GM12878 (cell line): ENCODE results near the gene GNG13. TPM values are rescaled to one million over a fixed set of nuclear protein-coding genes. Genes with fewer than 3 reads are reported as not detected.

Source experiments
- ATAC-seq: fragments of 200-7000 bp; cut with Tn5 transposase; 3 replicates; pipeline ENCODE4 v1.9.1; 2020; ENCODE audit warnings: mild to moderate bottlenecking, moderate library complexity
- BruUV-seq: library from RNA; stranded (reverse); fragments of 400-500 nt; replicated peaks from 2 replicates; lab custom pipeline; 2021; lab: Mats Ljungman, UMichigan
- CTCF ChIA-PET: fragments of 300-600 bp; sonication (Branson Sonifier 250); formaldehyde crosslinking; extraction: SDS; loops from one replicate; lab custom pipeline; 2021; ENCODE audit warnings: inconsistent platforms; lab: Yijun Ruan, JAX
- POLR2A ChIA-PET: fragments of 350-600 bp; formaldehyde crosslinking; extraction: SDS; loops from one replicate; lab custom pipeline; 2021; ENCODE audit warnings: inconsistent platforms; lab: Charles Lee
- RAD21 ChIA-PET: fragments of 300-600 bp; sonication (Branson Sonifier 250); formaldehyde crosslinking; loops from one replicate; lab custom pipeline; 2023; ENCODE audit warnings: antibody characterized with exemption; ENCODE audit not compliant: unreplicated experiment; lab: Charles Lee
- SMC1A ChIA-PET: fragments of 300-600 bp; sonication (Branson Sonifier 250); formaldehyde crosslinking; loops from one replicate; lab custom pipeline; 2023; ENCODE audit not compliant: unreplicated experiment, uncharacterized antibody; lab: Charles Lee
- DNase-seq: peaks from one replicate; pipeline ENCODE4 v3.0.0-alpha.2; 2011; ENCODE audit warnings: low read depth, low spot score
- FAIRE-seq: peaks from 3 replicates; lab custom pipeline; 2011; peaks lifted over from hg19 to GRCh38; lab: Jason Lieb, UNC
- H2AFZ ChIP-seq: 2 replicates; pipeline ENCODE4 v1.6.0; 2011; ENCODE audit warnings: low read depth, low read length, control low read depth; ENCODE audit not compliant: control insufficient read depth
- H3K27ac ChIP-seq: 2 replicates; pipeline ENCODE4 v1.5.1; 2011; ENCODE audit warnings: control low read depth; ENCODE audit not compliant: control insufficient read depth, insufficient read depth
- H3K27me3 ChIP-seq, 2 experiments: replicated peaks in 1 of 2; 2 replicates each; pipeline versions ENCODE4 v1.6.0 to v1.6.1; 2011; ENCODE audit warnings: low read length in 1 of 2; ENCODE audit not compliant: control insufficient read depth in 2 of 2, insufficient read depth in 2 of 2
- H3K36me3 ChIP-seq, 2 experiments: 2 replicates each; pipeline ENCODE4 v1.5.1; 2011; ENCODE audit warnings: low read length in 1 of 2; ENCODE audit not compliant: control insufficient read depth in 2 of 2, insufficient read depth in 2 of 2
- H3K4me1 ChIP-seq: 2 replicates; pipeline ENCODE4 v1.6.1; 2011; ENCODE audit warnings: mild to moderate bottlenecking, low read length, moderate library complexity, mixed read lengths; ENCODE audit not compliant: control insufficient read depth, insufficient read depth
- H3K4me2 ChIP-seq: 2 replicates; pipeline ENCODE4 v1.6.0; 2011; ENCODE audit warnings: control low read depth; ENCODE audit not compliant: control insufficient read depth, insufficient read depth
- H3K4me3 ChIP-seq: fragments of 200-600 bp; sonication (generic); 2 replicates; pipeline ENCODE4 v1.5.1; 2016
- H3K79me2 ChIP-seq: 2 replicates; pipeline ENCODE4 v1.6.0; 2011; ENCODE audit warnings: low read length; ENCODE audit not compliant: control insufficient read depth, insufficient read depth
- H3K9ac ChIP-seq: 2 replicates; pipeline ENCODE4 v1.8.0; 2011; ENCODE audit warnings: low read length, control low read depth, mixed read lengths; ENCODE audit not compliant: control insufficient read depth, insufficient read depth
- H3K9me3 ChIP-seq: replicated peaks from 3 replicates; pipeline ENCODE4 v1.5.1; 2011; ENCODE audit warnings: mild to moderate bottlenecking, low read length; ENCODE audit not compliant: control insufficient read depth, insufficient read depth
- H4K20me1 ChIP-seq: 2 replicates; pipeline ENCODE4 v1.6.0; 2011; ENCODE audit not compliant: control insufficient read depth, insufficient read depth
- ATF7 ChIP-seq: fragments of 450-650 bp; IDR thresholded peaks from 2 replicates; pipeline ENCODE4 v1.6.1; 2016; ENCODE audit warnings: low read depth, mild to moderate bottlenecking
- CEBPB ChIP-seq, 2 experiments: fragments of 150-350 bp in 1 of 2; IDR thresholded peaks; 2 replicates each; pipeline ENCODE4 v1.6.1; 2012 to 2014; ENCODE audit warnings: low read depth in 2 of 2, low read length in 2 of 2, borderline replicate concordance in 1 of 2, inconsistent platforms in 1 of 2
- ELK1 ChIP-seq: IDR thresholded peaks from 2 replicates; pipeline ENCODE4 v1.6.1; 2012; ENCODE audit warnings: low read depth, low read length, improper control_type of control experiment
- ESRRA ChIP-seq: IDR thresholded peaks from 2 replicates; pipeline ENCODE4 v1.6.1; 2012; ENCODE audit warnings: mild to moderate bottlenecking, low read length, improper control_type of control experiment
- EZH2 ChIP-seq: IDR thresholded peaks from 2 replicates; pipeline ENCODE4 v1.6.1; 2012; ENCODE audit warnings: low read depth, mild to moderate bottlenecking, control low read depth, inconsistent platforms, low read length, borderline replicate concordance; ENCODE audit not compliant: control insufficient read depth
- HCFC1 ChIP-seq: fragments of 150-350 bp; IDR thresholded peaks from 2 replicates; pipeline ENCODE4 v1.6.1; 2014; ENCODE audit warnings: low read length
- IRF4 ChIP-seq: IDR thresholded peaks from 2 replicates; pipeline ENCODE4 v1.6.1; 2011; ENCODE audit warnings: low read depth, low read length
- JUND ChIP-seq: IDR thresholded peaks from 2 replicates; pipeline ENCODE4 v1.6.1; 2012; ENCODE audit warnings: low read depth, mild to moderate bottlenecking, low read length, improper control_type of control experiment, moderate library complexity
- KAT2A ChIP-seq: conservative IDR thresholded peaks from 2 replicates; pipeline ENCODE4 v1.6.1; 2011; ENCODE audit warnings: low read depth, low read length; ENCODE audit not compliant: control insufficient read depth
- MYC ChIP-seq: IDR thresholded peaks from 2 replicates; pipeline ENCODE4 v1.6.1; 2011; ENCODE audit warnings: mild to moderate bottlenecking, low read length, moderate library complexity, inconsistent platforms; ENCODE audit not compliant: insufficient read depth, insufficient replicate concordance, insufficient read length, severe bottlenecking
- NFXL1 ChIP-seq: fragments of 450-650 bp; IDR thresholded peaks from 2 replicates; pipeline ENCODE4 v1.6.1; 2017; ENCODE audit warnings: antibody characterized with exemption, mild to moderate bottlenecking, borderline replicate concordance
- RCOR1 ChIP-seq: conservative IDR thresholded peaks from 2 replicates; pipeline ENCODE4 v1.6.1; 2012; ENCODE audit warnings: low read depth, low read length, improper control_type of control experiment
- SKIL ChIP-seq: fragments of 450-650 bp; IDR thresholded peaks from 2 replicates; pipeline ENCODE4 v1.6.1; 2017; ENCODE audit warnings: mild to moderate bottlenecking, low read depth, inconsistent platforms; ENCODE audit not compliant: poor library complexity, severe bottlenecking
- SMARCA5 ChIP-seq: fragments of 450-650 bp; IDR thresholded peaks from 2 replicates; pipeline ENCODE4 v1.6.1; 2017; ENCODE audit warnings: mild to moderate bottlenecking
- SP1 ChIP-seq: IDR thresholded peaks from one replicate; pipeline ENCODE4 v1.6.1; 2011; ENCODE audit warnings: low read depth, low read length
- STAT3 ChIP-seq: IDR thresholded peaks from 2 replicates; pipeline ENCODE4 v1.6.1; 2011; ENCODE audit warnings: low read depth, low read length, improper control_type of control experiment
- ZBTB40 ChIP-seq: fragments of 450-650 bp; IDR thresholded peaks from 2 replicates; pipeline ENCODE4 v1.6.1; 2016; ENCODE audit warnings: mild to moderate bottlenecking, moderate library complexity, borderline replicate concordance
- ZNF622 ChIP-seq: fragments of 450-650 bp; IDR thresholded peaks from 2 replicates; pipeline ENCODE4 v1.6.1; 2017; ENCODE audit warnings: mild to moderate bottlenecking, inconsistent platforms
- WGBS: methylation state at CpG from one replicate; pipeline ENCODE4 v1.1.6; 2016; ENCODE audit warnings: low lambda C conversion rate; ENCODE audit not compliant: insufficient replicate concordance, insufficient coverage; ENCODE audit errors: missing lambda C conversion rate; 5-methylcytosine and 5-hydroxymethylcytosine counted together
- in situ Hi-C: fragments of 300-500 bp; cut with MboI; formaldehyde crosslinking; loops from 9 replicates; pipeline ENCODE4 v1.14.3; 2018; ENCODE audit warnings: mixed read lengths
- intact Hi-C: fragments of 100-400 bp; cut with micrococcal nuclease; formaldehyde crosslinking; loops from one replicate; pipeline ENCODE4 v1.14.2; 2022; ENCODE audit not compliant: unreplicated experiment
- polyA plus RNA-seq, 11 experiments: library from polyadenylated mRNA; depleted of rRNA in 4 of 11; unstranded in 6 of 11; stranded (reverse) in 5 of 11; fragments of >200 nt; fragmentation: Nextera tagmentation in 4 of 11; fragmentation: Illumina TruSeq in 1 of 11; extraction: Ambion mirVana in 4 of 11; extraction: Trizol in 1 of 11; gene quantifications; 1 replicate in 1 of 11; 2 replicates in 10 of 11; pipeline versions ENCODE4 v1.2.1 to v1.2.3, GENCODE V29; 2011 to 2016; ENCODE audit warnings: inconsistent platforms in 2 of 11, missing spikeins in 2 of 11, low read depth in 1 of 11
- total RNA-seq, 4 experiments: library from RNA; depleted of rRNA in 3 of 4; stranded (reverse); fragments of >200 nt in 3 of 4; fragmentation: Illumina TruSeq in 1 of 4; extraction: Trizol in 1 of 4; gene quantifications; 2 replicates each; pipeline versions ENCODE4 v1.2.1 to v1.2.3, GENCODE V29; 2013 to 2021

The GNG13 gene
- total and polyA plus RNA-seq, 10 of the 15 experiments (the other 5 are each of a cell fraction or from before 2014, with no cell fraction given), result not detected

GRCh38 chr16:836221-836620 lies 35.7 kb upstream of the GNG13 start:
- SMC1A ChIA-PET, result no interaction called here
- BruUV-seq, result no TSS peak
- FAIRE-seq, result no peak

More at GRCh38 chr16:836221-836620, 35.7 kb upstream of the GNG13 start:
- TF ChIP-seq HCFC1 (no peak), IRF4 (no peak), RCOR1 (no peak), EZH2 (no peak), STAT3 (no peak), JUND (no peak), ZBTB40 (no peak), CEBPB (IDR thresholded peaks at IDR 0.05; ENCODE audit: borderline replicate concordance in 1 of 2, low read depth in 2 of 2, low read length in 2 of 2) (no peak), SKIL (no peak), SMARCA5 (no peak), ZNF622 (no peak), ESRRA (no peak), KAT2A (no peak), ATF7 (no peak), ELK1 (no peak), MYC (no peak), SP1 (no peak), NFXL1 (no peak)
- Histone ChIP-seq H3K9ac (no peak overlapping the region), H4K20me1 (no peaks in the 10 kb centered on the region), H3K4me1 (no peaks in the 10 kb centered on the region), H2AFZ (no peak overlapping the region), H3K27me3 (no peaks in the 10 kb centered on the region), H3K79me2 (no peaks in the 10 kb centered on the region), H3K4me2 (no peak overlapping the region), H3K4me3 (no peak overlapping the region), H3K27ac (no peak overlapping the region), H3K36me3 (no peaks in the 10 kb centered on the region), H3K9me3 (peaks cover 2% of the 10 kb centered on the region; the same call in 1 of the 3 replicates)
- intact Hi-C loops, result no loop called here
- in situ Hi-C loops, result no loop called here
- DNase-seq (no peak), ATAC-seq (no peak)
- CTCF ChIA-PET, result no interaction called here
- RAD21 ChIA-PET, result no interaction called here
- POLR2A ChIA-PET, result no interaction called here
- WGBS, result 61% methylated on average over 4 of the region's 4 CpGs
